HepG2 (cell line): ENCODE results near the gene POLH. TPM values are rescaled to one million over a fixed set of nuclear protein-coding genes. Genes with fewer than 3 reads are reported as not detected.

Source experiments
- polyA plus RNA-seq, 8 experiments: library from polyadenylated mRNA; depleted of rRNA in 3 of 8; stranded (reverse) in 7 of 8; unstranded in 1 of 8; fragments of >200 nt; fragmentation: Illumina TruSeq in 4 of 8; extraction: Trizol in 4 of 8; gene quantifications; 2 replicates each; pipeline versions ENCODE4 v1.2.1 to v1.2.3, GENCODE V29; 2011 to 2016; ENCODE audit warnings: low read depth in 4 of 8, missing spikeins in 1 of 8, mixed read lengths in 1 of 8; ENCODE audit not compliant: insufficient read depth in 1 of 8
- small RNA-seq, 3 experiments: library from RNA; depleted of rRNA; stranded (forward); fragments of <200 nt; gene quantifications; one replicate each; pipeline ENCODE3, GENCODE V24; 2012; ENCODE audit warnings: low read depth in 2 of 3, low replicate concordance in 1 of 3; ENCODE audit not compliant: insufficient read length in 3 of 3, insufficient read depth in 2 of 3
- total RNA-seq, 5 experiments: library from RNA; depleted of rRNA; stranded (reverse); fragments of >200 nt; fragmentation: Illumina TruSeq; extraction: Trizol; gene quantifications; 2 replicates each; pipeline ENCODE4 v1.2.3, GENCODE V29; 2016; ENCODE audit warnings: low read depth in 1 of 5

Gene POLH
- total and polyA plus RNA-seq, 2 of the 13 experiments (the other 11 are each of a cell fraction or from before 2014, with no cell fraction given), result 11.6 to 25.0 TPM

Small RNA genes lying within 50 kb of the gene (small RNA-seq; reads per million reads assigned to genes)
- gene RF00426, result 0 reads per million in 3 experiments

Other genes starting within 250 kb of the POLH start
- 13.0 and 19.4 TPM in 2 replicates for gene ZNF318, start 206.5 kb upstream of the POLH start, total RNA-seq (2016; rRNA removed; fragmentation: Illumina TruSeq; extraction: Trizol)
- 14.5 and 15.1 TPM in 2 replicates for gene ZNF318, start 206.5 kb upstream of the POLH start, polyA plus RNA-seq (2011; rRNA removed)
- 11.2 and 24.3 TPM in 2 replicates for gene ABCC10, start 148.6 kb upstream of the POLH start, total RNA-seq (2016; rRNA removed; fragmentation: Illumina TruSeq; extraction: Trizol)
- gene ABCC10, start 148.6 kb upstream of the POLH start, polyA plus RNA-seq (2011; rRNA removed), result 16.0 and 24.1 TPM in 2 replicates
- gene DLK2, start 120.6 kb upstream of the POLH start, total RNA-seq (2016; rRNA removed; fragmentation: Illumina TruSeq; extraction: Trizol), result 0.74 and 1.2 TPM in 2 replicates
- gene DLK2, start 120.6 kb upstream of the POLH start, polyA plus RNA-seq (2011; rRNA removed), result 3.8 and 5.9 TPM in 2 replicates
- gene TJAP1, start 98.6 kb upstream of the POLH start, total RNA-seq (2016; rRNA removed; fragmentation: Illumina TruSeq; extraction: Trizol), result 10.2 and 15.7 TPM in 2 replicates
- 41.6 and 48.3 TPM in 2 replicates for gene TJAP1, start 98.6 kb upstream of the POLH start, polyA plus RNA-seq (2011; rRNA removed)
- 0.11 and 0.17 TPM in 2 replicates for gene LRRC73, start 65.8 kb upstream of the POLH start, total RNA-seq (2016; rRNA removed; fragmentation: Illumina TruSeq; extraction: Trizol)
- gene LRRC73, start 65.8 kb upstream of the POLH start, polyA plus RNA-seq (2011; rRNA removed), result 0.08 and 0.12 TPM in 2 replicates
- 51.2 and 107 TPM in 2 replicates for gene YIPF3, start 59.3 kb upstream of the POLH start, total RNA-seq (2016; rRNA removed; fragmentation: Illumina TruSeq; extraction: Trizol)
- gene YIPF3, start 59.3 kb upstream of the POLH start, polyA plus RNA-seq (2011; rRNA removed), result 206 and 248 TPM in 2 replicates
- 72.2 and 75.6 TPM in 2 replicates for gene POLR1C, start 59.1 kb upstream of the POLH start, total RNA-seq (2016; rRNA removed; fragmentation: Illumina TruSeq; extraction: Trizol)
- gene POLR1C, start 59.1 kb upstream of the POLH start, polyA plus RNA-seq (2011; rRNA removed), result 55.2 and 62.6 TPM in 2 replicates
- 68.0 and 71.3 TPM in 2 replicates for gene XPO5, start 147 bp upstream of the POLH start, total RNA-seq (2016; rRNA removed; fragmentation: Illumina TruSeq; extraction: Trizol)
- gene XPO5, start 147 bp upstream of the POLH start, polyA plus RNA-seq (2011; rRNA removed), result 52.2 and 67.6 TPM in 2 replicates
- gene GTPBP2, start 53.1 kb downstream of the POLH start, total RNA-seq (2016; rRNA removed; fragmentation: Illumina TruSeq; extraction: Trizol), result 12.6 and 26.9 TPM in 2 replicates
- 88.2 and 125 TPM in 2 replicates for gene GTPBP2, start 53.1 kb downstream of the POLH start, polyA plus RNA-seq (2011; rRNA removed)
- 54.2 and 69.8 TPM in 2 replicates for gene MAD2L1BP, start 59.7 kb downstream of the POLH start, total RNA-seq (2016; rRNA removed; fragmentation: Illumina TruSeq; extraction: Trizol)
- 55.5 and 57.8 TPM in 2 replicates for gene MAD2L1BP, start 59.7 kb downstream of the POLH start, polyA plus RNA-seq (2011; rRNA removed)
- 0.04 TPM in 1 of 2 replicates, not detected in the other for gene RSPH9, start 68.9 kb downstream of the POLH start, total RNA-seq (2016; rRNA removed; fragmentation: Illumina TruSeq; extraction: Trizol)
- not detected in 2 replicates for gene RSPH9, start 68.9 kb downstream of the POLH start, polyA plus RNA-seq (2011; rRNA removed)
- 89.1 and 100 TPM in 2 replicates for gene MRPS18A, start 111.6 kb downstream of the POLH start, total RNA-seq (2016; rRNA removed; fragmentation: Illumina TruSeq; extraction: Trizol)
- gene MRPS18A, start 111.6 kb downstream of the POLH start, polyA plus RNA-seq (2011; rRNA removed), result 87.8 and 102 TPM in 2 replicates
- gene VEGFA, start 194.0 kb downstream of the POLH start, total RNA-seq (2016; rRNA removed; fragmentation: Illumina TruSeq; extraction: Trizol), result 34.1 and 68.1 TPM in 2 replicates
- gene VEGFA, start 194.0 kb downstream of the POLH start, polyA plus RNA-seq (2011; rRNA removed), result 629 and 1,104 TPM in 2 replicates